Mesodermal cell (in vitro differentiated cells): ENCODE data around the gene TTF1.
A peak's percentile ranks its signal among the peaks of the same experiment; 100 is the strongest.
"Not testable (repeated sequence)": the region's sequence is repeated elsewhere in the genome, so short reads cannot be mapped to it uniquely, and the experiment has no call there.

Experiments used
- H3K27ac ChIP-seq: 2 replicates; pipeline ENCODE4 v1.7.0; 2013; ENCODE audit warnings: mild to moderate bottlenecking, low read depth, low read length, moderate library complexity; ENCODE audit not compliant: severe bottlenecking
- H3K36me3 ChIP-seq: 2 replicates; pipeline ENCODE4 v1.7.1; 2013; ENCODE audit warnings: mild to moderate bottlenecking, low read length, moderate library complexity; ENCODE audit not compliant: control insufficient read depth, insufficient read depth
- H3K4me1 ChIP-seq: one replicate; pipeline ENCODE4 v1.7.1; 2013; ENCODE audit warnings: mild to moderate bottlenecking, low read length; ENCODE audit not compliant: insufficient read depth, control insufficient read depth, poor library complexity, severe bottlenecking
- H3K4me3 ChIP-seq: 2 replicates; pipeline ENCODE4 v1.7.0; 2013; ENCODE audit warnings: low read length, control low read depth, mild to moderate bottlenecking; ENCODE audit not compliant: insufficient read depth, poor library complexity, severe bottlenecking; ENCODE audit errors: extremely low read depth
- H3K9me3 ChIP-seq: 2 replicates; pipeline ENCODE4 v1.7.1; 2013; ENCODE audit warnings: mild to moderate bottlenecking, low read length, moderate library complexity; ENCODE audit not compliant: control insufficient read depth
- WGBS, 2 experiments: methylation state at CpG; one replicate each; pipeline ENCODE4 v1.1.5; 2013; ENCODE audit warnings: missing lambda C conversion rate in 2 of 2; ENCODE audit not compliant: insufficient coverage in 2 of 2; 5-methylcytosine and 5-hydroxymethylcytosine counted together

Gene TTF1

GRCh38 chr9:132390966-132391365 lies 15.7 kb downstream of the TTF1 start:
- no peaks in the 10 kb centered on the region for H3K4me1 ChIP-seq
- H3K36me3 ChIP-seq: peaks cover 89% of the 10 kb centered on the region
- 88 to 98% methylated on average over 2 to 4 of the region's 7 CpGs for WGBS, 2 experiments
- H3K9me3 ChIP-seq: no peaks in the 10 kb centered on the region
- no peak overlapping the region for H3K4me3 ChIP-seq
- H3K27ac ChIP-seq: no peak overlapping the region

GRCh38 chr9:132387133-132387532 lies 19.5 kb downstream of the TTF1 start:
- 87 to 100% methylated on average over 3 to 4 of the region's 7 CpGs for WGBS, 2 experiments
- H3K9me3 ChIP-seq: no peaks in the 10 kb centered on the region
- H3K4me1 ChIP-seq: no peaks in the 10 kb centered on the region
- no peak overlapping the region for H3K4me3 ChIP-seq
- H3K27ac ChIP-seq: no peak overlapping the region
- H3K36me3 ChIP-seq: peaks cover 91% of the 10 kb centered on the region

- WGBS, 2 experiments: 100% methylated on average over 1 to 2 of the region's 8 CpGs
- H3K4me3 ChIP-seq: no peak overlapping the region
- no peaks in the 10 kb centered on the region for H3K9me3 ChIP-seq
- H3K36me3 ChIP-seq: peaks cover 84% of the 10 kb centered on the region
- no peak overlapping the region for H3K27ac ChIP-seq
- no peaks in the 10 kb centered on the region for H3K4me1 ChIP-seq
Observed at GRCh38 chr9:132384376-132384775, 22.3 kb downstream of the TTF1 start.

- WGBS, 2 experiments: 94 to 98% methylated on average over 4 to 6 of the region's 10 CpGs
- Histone ChIP-seq H3K27ac (no peak overlapping the region), H3K4me1 (no peaks in the 10 kb centered on the region), H3K9me3 (no peaks in the 10 kb centered on the region), H3K36me3 (peaks cover 84% of the 10 kb centered on the region), H3K4me3 (no peak overlapping the region)
Observed at GRCh38 chr9:132383462-132383883, 23.2 kb downstream of the TTF1 start.

- peaks cover 83% of the 10 kb centered on the region for H3K36me3 ChIP-seq
Observed at GRCh38 chr9:132381966-132382541, 24.6 kb downstream of the TTF1 start.

GRCh38 chr9:132378416-132378815 lies 28.2 kb downstream of the TTF1 start:
- not testable (repeated sequence) for H3K9me3 ChIP-seq, H3K4me1 ChIP-seq, H3K27ac ChIP-seq, H3K4me3 ChIP-seq
- 98 to 100% methylated on average over 2 to 3 of the region's 3 CpGs for WGBS, 2 experiments
- H3K36me3 ChIP-seq: peaks cover 74% of the 10 kb centered on the region

More at GRCh38 chr9:132381966-132382541, 24.6 kb downstream of the TTF1 start:
- H3K9me3 ChIP-seq: no peaks in the 10 kb centered on the region
- no peak overlapping the region for H3K4me3 ChIP-seq
- 91 to 94% methylated on average over 3 to 6 of the region's 9 CpGs for WGBS, 2 experiments
- no peaks in the 10 kb centered on the region for H3K4me1 ChIP-seq
- no peak overlapping the region for H3K27ac ChIP-seq

GRCh38 chr9:132377769-132378168 lies 28.9 kb downstream of the TTF1 start:
- not testable (repeated sequence) for H3K4me1 ChIP-seq, H3K9me3 ChIP-seq, H3K4me3 ChIP-seq, H3K27ac ChIP-seq
- H3K36me3 ChIP-seq: peaks cover 70% of the 10 kb centered on the region
- 88 to 93% methylated on average over 2 of the region's 2 CpGs for WGBS, 2 experiments

- H3K27ac ChIP-seq: peak overlapping the region; percentile 67
- H3K4me3 ChIP-seq: no peak overlapping the region
- no peaks in the 10 kb centered on the region for H3K9me3 ChIP-seq
- 87 to 88% methylated on average over 10 of the region's 14 CpGs for WGBS, 2 experiments
- peaks cover 25% of the 10 kb centered on the region for H3K36me3 ChIP-seq
- peaks cover 7% of the 10 kb centered on the region for H3K4me1 ChIP-seq
Observed at GRCh38 chr9:132372177-132373095, 34.2 kb downstream of the TTF1 start.

- no peaks in the 10 kb centered on the region for H3K9me3 ChIP-seq
- peaks cover 7% of the 10 kb centered on the region for H3K36me3 ChIP-seq
- H3K27ac ChIP-seq: no peak overlapping the region
- WGBS, 2 experiments: no CpG with 5 or more reads among the region's 4 CpGs
- H3K4me1 ChIP-seq: peaks cover 7% of the 10 kb centered on the region
- H3K4me3 ChIP-seq: no peak overlapping the region
Observed at GRCh38 chr9:132370592-132370991, 36.0 kb downstream of the TTF1 start.

- Histone ChIP-seq H3K4me3 (no peak overlapping the region), H3K27ac (no peak overlapping the region), H3K36me3 (no peaks in the 10 kb centered on the region), H3K9me3 (no peaks in the 10 kb centered on the region), H3K4me1 (peaks cover 7% of the 10 kb centered on the region)
- 100% methylated on average over 1 of the region's 4 CpGs; no CpG with 5 or more reads in 1 of the 2 experiments for WGBS, 2 experiments
Observed at GRCh38 chr9:132369421-132369820, 37.2 kb downstream of the TTF1 start.
